Measurements from ENCODE around the gene AFF2.

DNA sequence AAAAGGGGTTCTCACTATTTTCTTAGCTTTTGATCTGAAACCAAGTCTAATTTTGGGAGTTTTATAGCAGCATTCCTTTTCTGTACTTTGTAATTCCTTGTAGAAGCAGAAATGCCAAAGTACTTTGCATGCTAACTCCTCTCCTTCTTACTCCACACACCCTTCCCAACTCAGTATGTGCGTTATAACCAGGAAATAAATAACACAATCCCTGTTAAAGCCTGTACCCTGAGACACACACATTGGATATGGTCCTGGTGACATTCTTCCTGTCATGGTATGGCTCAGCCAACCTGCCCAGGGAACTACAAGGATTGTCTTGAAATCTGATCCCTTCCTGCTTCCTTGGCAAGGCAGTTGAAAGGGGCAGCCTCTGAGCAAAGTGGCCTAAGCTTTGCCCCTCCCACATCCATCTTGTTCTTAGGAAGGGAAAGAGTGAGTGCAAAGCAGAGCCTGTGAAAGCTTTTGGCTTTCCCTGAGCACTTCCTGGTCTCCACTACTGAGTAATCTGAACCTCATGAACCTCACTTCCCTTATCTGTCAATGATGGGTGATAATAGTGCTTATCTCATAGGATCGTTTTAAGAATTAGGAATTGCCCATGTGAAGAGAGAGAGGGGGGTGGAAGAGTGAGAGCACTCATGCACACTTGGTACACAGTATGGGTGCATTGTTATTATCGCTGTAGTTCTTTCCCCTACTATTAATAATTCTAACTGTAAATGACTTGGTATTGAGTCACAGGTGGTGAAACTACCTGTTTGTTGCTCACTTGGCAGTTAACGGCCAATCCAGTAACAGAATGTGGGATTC, 109.3 kb downstream of the AFF2 start:
- TF ChIP-seq, protein P1, sequence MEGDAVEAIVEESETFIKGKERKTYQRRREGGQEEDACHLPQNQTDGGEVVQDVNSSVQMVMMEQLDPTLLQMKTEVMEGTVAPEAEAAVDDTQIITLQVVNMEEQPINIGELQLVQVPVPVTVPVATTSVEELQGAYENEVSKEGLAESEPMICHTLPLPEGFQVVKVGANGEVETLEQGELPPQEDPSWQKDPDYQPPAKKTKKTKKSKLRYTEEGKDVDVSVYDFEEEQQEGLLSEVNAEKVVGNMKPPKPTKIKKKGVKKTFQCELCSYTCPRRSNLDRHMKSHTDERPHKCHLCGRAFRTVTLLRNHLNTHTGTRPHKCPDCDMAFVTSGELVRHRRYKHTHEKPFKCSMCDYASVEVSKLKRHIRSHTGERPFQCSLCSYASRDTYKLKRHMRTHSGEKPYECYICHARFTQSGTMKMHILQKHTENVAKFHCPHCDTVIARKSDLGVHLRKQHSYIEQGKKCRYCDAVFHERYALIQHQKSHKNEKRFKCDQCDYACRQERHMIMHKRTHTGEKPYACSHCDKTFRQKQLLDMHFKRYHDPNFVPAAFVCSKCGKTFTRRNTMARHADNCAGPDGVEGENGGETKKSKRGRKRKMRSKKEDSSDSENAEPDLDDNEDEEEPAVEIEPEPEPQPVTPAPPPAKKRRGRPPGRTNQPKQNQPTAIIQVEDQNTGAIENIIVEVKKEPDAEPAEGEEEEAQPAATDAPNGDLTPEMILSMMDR (IDR thresholded peaks at IDR 0.05) = no peak
- no peak for TF ChIP-seq POLR2A (IDR thresholded peaks at IDR 0.05)

Data from uterus (tissue), 2 donors.